ENCODE measurements around the gene PTPRM. TPM values are rescaled to one million over a fixed set of nuclear protein-coding genes. Genes with fewer than 3 reads are reported as not detected.

Gene PTPRM
- total and polyA plus RNA-seq, 4 donors = 9.2 to 23.0 (median 12.7) TPM

- Histone ChIP-seq H3K27ac (ENCODE audit: low read depth in 1 of 2, low read length in 2 of 2) (no peak overlapping the region), H3K4me1 (ENCODE audit: control insufficient read depth in 4 of 4, insufficient read depth in 4 of 4, low read length in 3 of 4) (no peaks in the 10 kb centered on the region), H3K9me3 (ENCODE audit: control insufficient read depth in 4 of 4, low read length in 3 of 4) (no peaks in the 10 kb centered on the region), H3K36me3 (ENCODE audit: control insufficient read depth in 4 of 4, insufficient read depth in 3 of 4, low read depth in 1 of 4, low read length in 3 of 4) (no peaks in the 10 kb centered on the region), H3K4me3 (ENCODE audit: low read depth in 1 of 3, low read length in 3 of 3) (no peak overlapping the region), H3K27me3 (ENCODE audit: control insufficient read depth in 4 of 4, insufficient read depth in 4 of 4, low read length in 3 of 4) (no peaks in the 10 kb centered on the region), H3K9ac (ENCODE audit: low read depth in 1 of 2, low read length in 2 of 2) (no peak overlapping the region)
- no peak for DNase-seq (ENCODE audit: low spot score)
- no peak for TF ChIP-seq RAD21 (IDR thresholded peaks at IDR 0.05)
- no peak for TF ChIP-seq CTCF (IDR thresholded peaks at IDR 0.05; ENCODE audit: low read depth, low read length, missing input control)
- no peak for TF ChIP-seq TAF1 (conservative IDR thresholded peaks at IDR 0.05)
- TF ChIP-seq HNF4A (conservative IDR thresholded peaks at IDR 0.05) = no peak
- TF ChIP-seq YY1 (IDR thresholded peaks at IDR 0.05) = no peak
- TF ChIP-seq FOXA1 (IDR thresholded peaks at IDR 0.05) = no peak
- no peak for TF ChIP-seq GABPA (IDR thresholded peaks at IDR 0.05 in 1 of 2, conservative IDR thresholded peaks at IDR 0.05 in 1 of 2)
- TF ChIP-seq JUND (IDR thresholded peaks at IDR 0.05) = no peak
- TF ChIP-seq RXRA (IDR thresholded peaks at IDR 0.05) = no peak
- TF ChIP-seq EGR1 (IDR thresholded peaks at IDR 0.05; ENCODE audit: low read depth in 2 of 2) = no peak
- TF ChIP-seq HNF4G (IDR thresholded peaks at IDR 0.05) = no peak
- no peak for TF ChIP-seq REST (IDR thresholded peaks at IDR 0.05)
- WGBS = 86% methylated on average over 5 of the region's 5 CpGs
Measured at GRCh38 chr18:7593218-7593819, 26.2 kb downstream of the PTPRM start.

GRCh38 chr18:7596147-7596546 lies 29.0 kb downstream of the PTPRM start:
- Histone ChIP-seq H3K4me3 (ENCODE audit: low read depth in 1 of 3, low read length in 3 of 3) (no peak overlapping the region), H3K9ac (ENCODE audit: low read depth in 1 of 2, low read length in 2 of 2) (no peak overlapping the region), H3K4me1 (ENCODE audit: control insufficient read depth in 4 of 4, insufficient read depth in 4 of 4, low read length in 3 of 4) (no peaks in the 10 kb centered on the region), H3K27ac (ENCODE audit: low read depth in 1 of 2, low read length in 2 of 2) (no peak overlapping the region), H3K9me3 (ENCODE audit: control insufficient read depth in 4 of 4, low read length in 3 of 4) (no peaks in the 10 kb centered on the region), H3K27me3 (ENCODE audit: control insufficient read depth in 4 of 4, insufficient read depth in 4 of 4, low read length in 3 of 4) (no peaks in the 10 kb centered on the region), H3K36me3 (ENCODE audit: control insufficient read depth in 4 of 4, insufficient read depth in 3 of 4, low read depth in 1 of 4, low read length in 3 of 4) (no peaks in the 10 kb centered on the region)
- 88% methylated on average over 4 of the region's 4 CpGs for whole genome bisulfite sequencing
- no peak for DNase-seq (ENCODE audit: low spot score)
- TF ChIP-seq FOXA2 (IDR thresholded peaks at IDR 0.05) = no peak
- no peak for TF ChIP-seq EGR1 (IDR thresholded peaks at IDR 0.05; ENCODE audit: low read depth in 2 of 2)
- no peak for TF ChIP-seq SP1 (IDR thresholded peaks at IDR 0.05)
- TF ChIP-seq CTCF (IDR thresholded peaks at IDR 0.05; ENCODE audit: low read depth, low read length, missing input control) = no peak
- TF ChIP-seq HNF4A (conservative IDR thresholded peaks at IDR 0.05) = no peak
- TF ChIP-seq REST (IDR thresholded peaks at IDR 0.05) = no peak
- no peak for TF ChIP-seq TAF1 (conservative IDR thresholded peaks at IDR 0.05)
- TF ChIP-seq FOXA1 (IDR thresholded peaks at IDR 0.05) = no peak
- TF ChIP-seq YY1 (IDR thresholded peaks at IDR 0.05) = no peak
- TF ChIP-seq GABPA (IDR thresholded peaks at IDR 0.05 in 1 of 2, conservative IDR thresholded peaks at IDR 0.05 in 1 of 2) = no peak
- no peak for TF ChIP-seq ATF3 (IDR thresholded peaks at IDR 0.05)
- no peak for TF ChIP-seq MAX (IDR thresholded peaks at IDR 0.05)
- no peak for TF ChIP-seq RAD21 (IDR thresholded peaks at IDR 0.05)
- no peak for TF ChIP-seq RXRA (IDR thresholded peaks at IDR 0.05)
- no peak for TF ChIP-seq ZBTB33 (IDR thresholded peaks at IDR 0.05)
- TF ChIP-seq HNF4G (IDR thresholded peaks at IDR 0.05) = no peak
